IMR-90 (cell line): ENCODE measurements around the gene KLHDC7B. TPM values are rescaled to one million over a fixed set of nuclear protein-coding genes. Genes with fewer than 3 reads are reported as not detected.

Experiments used
- ATAC-seq: fragments of 200-7000 bp; cut with Tn5 transposase; 2 replicates; pipeline ENCODE4 v1.9.1; 2020; ENCODE audit warnings: low read depth, mild to moderate bottlenecking, moderate library complexity
- BruUV-seq: library from RNA; stranded (reverse); fragments of 400-500 nt; replicated peaks from 2 replicates; lab custom pipeline; 2021; lab: Mats Ljungman, UMichigan
- CTCF ChIA-PET: fragments of 300-600 bp; formaldehyde crosslinking; extraction: SDS; loops from one replicate; lab custom pipeline; 2021; ENCODE audit warnings: antibody characterized with exemption; lab: Yijun Ruan, JAX
- POLR2A ChIA-PET: fragments of 300-600 bp; sonication (Branson Sonifier 250); formaldehyde crosslinking; loops from one replicate; lab custom pipeline; 2022; ENCODE audit warnings: antibody characterized with exemption; ENCODE audit not compliant: unreplicated experiment; lab: Charles Lee
- DNase-seq: peaks from one replicate; pipeline ENCODE4 v3.0.0; 2013
- H2AFZ ChIP-seq: replicated peaks from 2 replicates; pipeline ENCODE3; 2013; ENCODE audit warnings: low read length, mild to moderate bottlenecking; ENCODE audit not compliant: poor library complexity
- H2AK5ac ChIP-seq: 2 replicates; pipeline ENCODE4 v1.6.1; 2013; ENCODE audit warnings: low read depth, low read length, inconsistent platforms
- H2AK9ac ChIP-seq: replicated peaks from 2 replicates; pipeline ENCODE3; 2013; ENCODE audit warnings: mild to moderate bottlenecking, low read depth, low read length, moderate library complexity; ENCODE audit not compliant: poor library complexity
- H2BK120ac ChIP-seq: 2 replicates; pipeline ENCODE4 v1.6.1; 2013; ENCODE audit warnings: low read depth, low read length, inconsistent platforms
- H2BK15ac ChIP-seq: 3 replicates; pipeline ENCODE4 v1.6.1; 2013; ENCODE audit warnings: low read depth, low read length, inconsistent platforms
- H2BK20ac ChIP-seq: 2 replicates; pipeline ENCODE4 v1.6.1; 2013; ENCODE audit warnings: low read depth, mild to moderate bottlenecking, inconsistent platforms, low read length, moderate library complexity
- H2BK5ac ChIP-seq: 2 replicates; pipeline ENCODE4 v1.6.1; 2013; ENCODE audit warnings: mild to moderate bottlenecking, low read depth, low read length, inconsistent platforms; ENCODE audit not compliant: poor library complexity, severe bottlenecking
- H3K14ac ChIP-seq: replicated peaks from 2 replicates; pipeline ENCODE4 v1.6.1; 2013; ENCODE audit warnings: low read depth, low read length, inconsistent platforms
- H3K18ac ChIP-seq: 2 replicates; pipeline ENCODE4 v1.6.1; 2013; ENCODE audit warnings: low read depth, low read length, control low read depth
- H3K23ac ChIP-seq: 2 replicates; pipeline ENCODE4 v1.6.1; 2013; ENCODE audit warnings: low read depth, low read length, inconsistent platforms
- H3K27ac ChIP-seq: 2 replicates; pipeline ENCODE4 v1.5.1; 2013; ENCODE audit warnings: mild to moderate bottlenecking, control low read depth, low read length; ENCODE audit not compliant: insufficient read depth
- H3K27me3 ChIP-seq: 2 replicates; pipeline ENCODE4 v1.6.1; 2013; ENCODE audit warnings: low read length; ENCODE audit not compliant: control insufficient read depth, insufficient read depth
- H3K36me3 ChIP-seq: 2 replicates; pipeline ENCODE4 v1.6.1; 2013; ENCODE audit warnings: low read length, mixed read lengths; ENCODE audit not compliant: control insufficient read depth, insufficient read depth
- H3K4ac ChIP-seq: 2 replicates; pipeline ENCODE4 v1.6.1; 2013; ENCODE audit warnings: low read depth, low read length, inconsistent platforms
- H3K4me1 ChIP-seq: 2 replicates; pipeline ENCODE4 v1.6.1; 2013; ENCODE audit warnings: low read length, mixed read lengths; ENCODE audit not compliant: control insufficient read depth, insufficient read depth
- H3K4me2 ChIP-seq: 2 replicates; pipeline ENCODE4 v1.6.1; 2013; ENCODE audit warnings: low read depth, mild to moderate bottlenecking, control low read depth, low read length, moderate library complexity
- H3K4me3 ChIP-seq: 2 replicates; pipeline ENCODE4 v1.5.1; 2013; ENCODE audit warnings: low read depth, mild to moderate bottlenecking, control low read depth, low read length, moderate library complexity; ENCODE audit not compliant: insufficient read depth
- H3K56ac ChIP-seq: 2 replicates; pipeline ENCODE4 v1.6.1; 2013; ENCODE audit warnings: low read length, inconsistent platforms; ENCODE audit not compliant: insufficient read depth; ENCODE audit errors: extremely low read depth
- H3K79me1 ChIP-seq, 2 experiments: 2 replicates each; pipeline ENCODE4 v1.6.1; 2013; ENCODE audit warnings: low read length in 2 of 2, inconsistent platforms in 1 of 2, low read depth in 1 of 2
- H3K9ac ChIP-seq: 2 replicates; pipeline ENCODE4 v1.6.1; 2013; ENCODE audit warnings: low read depth, low read length, control low read depth
- H3K9me1 ChIP-seq: 2 replicates; pipeline ENCODE4 v1.6.1; 2013; ENCODE audit warnings: low read length, inconsistent platforms; ENCODE audit not compliant: insufficient read depth
- H3K9me3 ChIP-seq: 2 replicates; pipeline ENCODE4 v1.6.1; 2013; ENCODE audit warnings: low read length; ENCODE audit not compliant: control insufficient read depth, insufficient read depth
- H4K20me1 ChIP-seq: 2 replicates; pipeline ENCODE4 v1.6.1; 2013; ENCODE audit warnings: low read length, inconsistent platforms; ENCODE audit not compliant: insufficient read depth
- H4K5ac ChIP-seq: 2 replicates; pipeline ENCODE4 v1.6.1; 2013; ENCODE audit warnings: mild to moderate bottlenecking, low read depth, low read length, control low read depth
- H4K8ac ChIP-seq, 2 experiments: 2 replicates each; pipeline ENCODE4 v1.6.1; 2013; ENCODE audit warnings: low read depth in 2 of 2, low read length in 2 of 2, control low read depth in 1 of 2, inconsistent platforms in 1 of 2
- H4K91ac ChIP-seq: 2 replicates; pipeline ENCODE4 v1.6.1; 2013; ENCODE audit warnings: low read depth, low read length, inconsistent platforms; ENCODE audit not compliant: insufficient read depth
- BHLHE40 ChIP-seq: fragments of 150-350 bp; IDR thresholded peaks from 2 replicates; pipeline ENCODE4 v1.6.1; 2016; ENCODE audit warnings: mild to moderate bottlenecking, low read depth, low read length
- CEBPB ChIP-seq: IDR thresholded peaks from 2 replicates; pipeline ENCODE4 v1.6.1; 2012; ENCODE audit warnings: low read depth, low read length, improper control_type of control experiment
- CHD1 ChIP-seq: IDR thresholded peaks from 2 replicates; pipeline ENCODE4 v1.6.1; 2012; ENCODE audit warnings: low read depth, low read length, improper control_type of control experiment
- CTCF ChIP-seq: conservative IDR thresholded peaks from 2 replicates; pipeline ENCODE4 v1.5.1; 2012; ENCODE audit warnings: mild to moderate bottlenecking, low read depth, low read length, improper control_type of control experiment
- FOS ChIP-seq: fragments of 150-350 bp; IDR thresholded peaks from 2 replicates; pipeline ENCODE4 v1.6.1; 2016; ENCODE audit warnings: low read depth, low read length
- MAFK ChIP-seq: IDR thresholded peaks from 2 replicates; pipeline ENCODE4 v1.6.1; 2012; ENCODE audit warnings: low read depth, low read length, improper control_type of control experiment
- MAZ ChIP-seq: IDR thresholded peaks from 2 replicates; pipeline ENCODE4 v1.6.1; 2012; ENCODE audit warnings: low read depth, mild to moderate bottlenecking, low read length, improper control_type of control experiment, moderate library complexity, borderline replicate concordance
- MXI1 ChIP-seq: IDR thresholded peaks from 2 replicates; pipeline ENCODE4 v1.6.1; 2012; ENCODE audit warnings: low read depth, mild to moderate bottlenecking, low read length, moderate library complexity, borderline replicate concordance
- NFE2L2 ChIP-seq: fragments of 150-350 bp; IDR thresholded peaks from 2 replicates; pipeline ENCODE4 v1.6.1; 2016; ENCODE audit warnings: low read depth, mild to moderate bottlenecking, low read length
- POLR2A ChIP-seq: IDR thresholded peaks from 2 replicates; pipeline ENCODE4 v1.6.1; 2012; ENCODE audit warnings: mild to moderate bottlenecking, low read depth, low read length
- RAD21 ChIP-seq: IDR thresholded peaks from 2 replicates; pipeline ENCODE4 v1.6.1; 2012; ENCODE audit warnings: low read length, improper control_type of control experiment
- RCOR1 ChIP-seq: IDR thresholded peaks from 2 replicates; pipeline ENCODE4 v1.6.1; 2012; ENCODE audit warnings: mild to moderate bottlenecking, low read length, improper control_type of control experiment; ENCODE audit not compliant: insufficient replicate concordance
- RFX5 ChIP-seq: IDR thresholded peaks from 2 replicates; pipeline ENCODE4 v1.8.0; 2012; ENCODE audit warnings: low read depth, mild to moderate bottlenecking, low read length, moderate library complexity
- SMC3 ChIP-seq: fragments of 150-350 bp; IDR thresholded peaks from 2 replicates; pipeline ENCODE4 v1.6.1; 2016; ENCODE audit warnings: low read depth, mild to moderate bottlenecking, antibody characterized with exemption, low read length, moderate library complexity
- WGBS, 2 experiments: methylation state at CpG; one replicate each; pipeline versions ENCODE4 v1.1.5 to v1.1.7; 2013; ENCODE audit warnings: missing lambda C conversion rate in 2 of 2; ENCODE audit not compliant: insufficient read length in 1 of 2; ENCODE audit errors: extremely low coverage in 2 of 2; 5-methylcytosine and 5-hydroxymethylcytosine counted together
- dilution Hi-C: fragments of 300-500 bp; cut with HindIII; formaldehyde crosslinking; loops from one replicate; pipeline ENCODE4 v1.14.3; 2018; ENCODE audit warnings: low sequenced_read_pairs; ENCODE audit not compliant: unreplicated experiment
- in situ Hi-C: fragments of 300-500 bp; cut with MboI; formaldehyde crosslinking; loops from 3 replicates; pipeline ENCODE4 v1.14.3; 2019; ENCODE audit warnings: low sequenced_read_pairs, inconsistent platforms, mixed read lengths
- intact Hi-C: fragments of 100-400 bp; cut with micrococcal nuclease; formaldehyde crosslinking; loops from 2 replicates; pipeline ENCODE4 v1.10.0; 2022
- polyA plus RNA-seq, 3 experiments: library from polyadenylated mRNA; depleted of rRNA; stranded (reverse); fragments of >200 nt; gene quantifications; 2 replicates each; pipeline ENCODE4 v1.2.3, GENCODE V29; 2012; ENCODE audit warnings: low replicate concordance in 1 of 3
- total RNA-seq: library from RNA; depleted of rRNA; stranded (reverse); fragments of >200 nt; gene quantifications from 2 replicates; pipeline ENCODE4 v1.2.3, GENCODE V29; 2012
- TF ChIP-seq, protein P1 (sequence below): fragments of 150-350 bp; IDR thresholded peaks from 2 replicates; pipeline ENCODE4 v1.6.1; 2017; ENCODE audit warnings: mild to moderate bottlenecking, antibody characterized with exemption, low read length, low read depth
- TF ChIP-seq, protein P2 (sequence below): fragments of 150-350 bp; IDR thresholded peaks from 2 replicates; pipeline ENCODE4 v1.6.1; 2016; ENCODE audit warnings: low read depth, mild to moderate bottlenecking, low read length, moderate library complexity, borderline replicate concordance

Gene KLHDC7B
- total and polyA plus RNA-seq, 2 of the 4 experiments (the other 2 are of a cell fraction): 0.05 TPM; not detected in 1

DNA sequence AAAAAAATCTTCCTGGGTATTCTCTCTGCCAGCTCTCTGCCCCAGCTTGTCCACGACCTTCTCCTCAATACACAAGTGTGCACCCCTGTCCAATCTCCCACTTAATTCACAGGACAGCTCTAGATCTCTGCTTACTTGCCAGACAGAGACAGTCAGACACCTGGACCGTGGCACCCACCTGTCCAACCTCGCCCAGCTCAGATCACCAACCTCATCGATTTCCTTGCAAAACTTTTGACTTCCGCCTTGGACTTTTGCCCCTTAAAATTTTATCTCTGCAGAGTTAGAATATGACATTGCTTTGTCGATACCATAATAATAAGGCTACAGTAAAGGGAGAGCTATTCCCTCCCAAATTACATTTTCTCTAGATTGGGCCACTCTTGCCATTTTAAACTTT, 48.6 kb upstream of the KLHDC7B start:
- no peaks in the 10 kb centered on the region for H3K9me1 ChIP-seq
- dilution Hi-C loops: no loop called here
- H2BK120ac ChIP-seq: no peak overlapping the region
- H3K27ac ChIP-seq: no peak overlapping the region
- no peak overlapping the region for H3K23ac ChIP-seq
- no CpG with 5 or more reads among the region's 6 CpGs for WGBS, 2 experiments
- H3K4me3 ChIP-seq: no peak overlapping the region
- H3K79me1 ChIP-seq: no peaks in the 10 kb centered on the region
- H4K8ac ChIP-seq: no peak overlapping the region
- in situ Hi-C loops: no loop called here
- ATAC-seq: no peak
- H3K18ac ChIP-seq: no peak overlapping the region
- no peak overlapping the region for H2BK15ac ChIP-seq
- H3K9ac ChIP-seq: no peak overlapping the region
- BruUV-seq: no TSS peak
- H4K91ac ChIP-seq: no peak overlapping the region
- H3K9me3 ChIP-seq: no peaks in the 10 kb centered on the region
- CTCF ChIA-PET: no interaction called here
- DNase-seq: no peak
- H3K27me3 ChIP-seq: peaks cover 4% of the 10 kb centered on the region
- H4K5ac ChIP-seq: no peak overlapping the region
- no peak overlapping the region for H3K56ac ChIP-seq
- H2BK5ac ChIP-seq: no peak overlapping the region
- peaks cover under 1% of the 10 kb centered on the region; the same call in 1 of the 2 replicates for H3K36me3 ChIP-seq
- TF ChIP-seq POLR2A: no peak
- no peak for TF ChIP-seq NFE2L2
- TF ChIP-seq, protein P1, sequence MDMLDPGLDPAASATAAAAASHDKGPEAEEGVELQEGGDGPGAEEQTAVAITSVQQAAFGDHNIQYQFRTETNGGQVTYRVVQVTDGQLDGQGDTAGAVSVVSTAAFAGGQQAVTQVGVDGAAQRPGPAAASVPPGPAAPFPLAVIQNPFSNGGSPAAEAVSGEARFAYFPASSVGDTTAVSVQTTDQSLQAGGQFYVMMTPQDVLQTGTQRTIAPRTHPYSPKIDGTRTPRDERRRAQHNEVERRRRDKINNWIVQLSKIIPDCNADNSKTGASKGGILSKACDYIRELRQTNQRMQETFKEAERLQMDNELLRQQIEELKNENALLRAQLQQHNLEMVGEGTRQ: no peak
- TF ChIP-seq RCOR1: no peak
- no peak for TF ChIP-seq MAZ
- TF ChIP-seq, protein P2, sequence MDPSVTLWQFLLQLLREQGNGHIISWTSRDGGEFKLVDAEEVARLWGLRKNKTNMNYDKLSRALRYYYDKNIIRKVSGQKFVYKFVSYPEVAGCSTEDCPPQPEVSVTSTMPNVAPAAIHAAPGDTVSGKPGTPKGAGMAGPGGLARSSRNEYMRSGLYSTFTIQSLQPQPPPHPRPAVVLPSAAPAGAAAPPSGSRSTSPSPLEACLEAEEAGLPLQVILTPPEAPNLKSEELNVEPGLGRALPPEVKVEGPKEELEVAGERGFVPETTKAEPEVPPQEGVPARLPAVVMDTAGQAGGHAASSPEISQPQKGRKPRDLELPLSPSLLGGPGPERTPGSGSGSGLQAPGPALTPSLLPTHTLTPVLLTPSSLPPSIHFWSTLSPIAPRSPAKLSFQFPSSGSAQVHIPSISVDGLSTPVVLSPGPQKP: no peak
- no peak for TF ChIP-seq RAD21
- no peak for TF ChIP-seq MAFK
- TF ChIP-seq CHD1: no peak
- no peak for TF ChIP-seq FOS
- TF ChIP-seq CTCF: no peak
- no peak for TF ChIP-seq RFX5
- TF ChIP-seq CEBPB: no peak
- TF ChIP-seq MXI1: no peak
- no peak for TF ChIP-seq BHLHE40
- TF ChIP-seq SMC3: no peak
- no peak overlapping the region for H3K4me2 ChIP-seq
- intact Hi-C loops: no loop called here
- no peak overlapping the region for H2BK20ac ChIP-seq
- H3K4me1 ChIP-seq: no peaks in the 10 kb centered on the region
- H3K4ac ChIP-seq: no peak overlapping the region
- H2AFZ ChIP-seq: no peak overlapping the region
- H2AK9ac ChIP-seq: no peak overlapping the region
- no peaks in the 10 kb centered on the region for H4K20me1 ChIP-seq
- H3K14ac ChIP-seq: no peak overlapping the region
- H2AK5ac ChIP-seq: no peak overlapping the region
- POLR2A ChIA-PET: interaction anchor here (0.6 kb wide), 1 partner anchor 19 kb away, joined by 3 read pairs; no protein-coding TSS in a partner anchor
